Panc1 (cell line): ENCODE results near the gene HEPACAM.

ENCODE experiments used
- POLR2AphosphoS5 ChIP-seq: IDR thresholded peaks from 2 replicates; pipeline ENCODE4 v1.6.1; 2012; ENCODE audit warnings: mild to moderate bottlenecking, low read depth, low read length, moderate library complexity
- SIN3A ChIP-seq: IDR thresholded peaks from 2 replicates; pipeline ENCODE4 v1.6.1; 2012; ENCODE audit warnings: low read depth, mild to moderate bottlenecking, low read length, moderate library complexity, borderline replicate concordance; ENCODE audit not compliant: insufficient read depth
- TF ChIP-seq, protein P1 (sequence below): fragments of 450-650 bp; IDR thresholded peaks from 2 replicates; pipeline ENCODE4 v1.5.1; 2017; ENCODE audit warnings: mild to moderate bottlenecking

DNA sequence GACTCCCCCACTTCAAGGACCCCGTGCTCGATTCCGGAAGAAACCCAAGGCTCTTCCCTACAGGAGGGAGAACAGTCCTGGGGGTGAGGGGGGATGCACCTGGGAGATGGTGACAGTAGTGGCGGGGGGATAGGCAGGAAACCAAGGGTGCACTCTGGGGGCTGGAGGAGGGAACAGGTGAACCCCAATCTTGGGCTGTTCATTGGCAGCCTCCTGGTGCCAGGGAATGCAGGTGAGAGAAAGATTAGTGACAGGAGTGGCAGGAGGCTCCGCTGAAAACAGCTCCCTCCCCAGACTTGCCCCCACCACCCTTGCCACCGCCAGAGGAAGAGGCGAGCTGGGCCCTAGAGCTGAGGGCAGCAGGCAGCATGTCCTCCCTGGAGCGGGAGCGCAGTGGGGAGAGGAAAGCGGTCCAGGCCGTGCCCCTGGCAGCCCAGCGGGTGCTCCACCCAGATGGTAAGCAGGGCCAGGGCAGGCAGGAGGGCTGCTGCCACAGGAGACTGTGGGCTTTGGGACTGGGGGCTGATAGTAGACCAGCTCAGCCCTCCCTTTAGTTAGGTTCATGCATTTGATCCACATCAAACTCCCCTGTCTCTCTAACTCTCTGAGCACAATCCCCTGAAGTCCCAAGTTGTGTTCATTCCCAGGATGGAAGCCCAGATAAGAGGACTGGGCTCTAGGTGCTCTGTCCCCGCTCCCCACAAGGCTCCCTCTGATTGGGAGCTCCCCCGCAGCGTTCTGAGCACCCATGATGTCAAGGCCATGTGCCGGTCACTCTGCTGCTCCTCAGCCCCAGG, 56.2 kb downstream of the HEPACAM start:
- TF ChIP-seq, protein P1, sequence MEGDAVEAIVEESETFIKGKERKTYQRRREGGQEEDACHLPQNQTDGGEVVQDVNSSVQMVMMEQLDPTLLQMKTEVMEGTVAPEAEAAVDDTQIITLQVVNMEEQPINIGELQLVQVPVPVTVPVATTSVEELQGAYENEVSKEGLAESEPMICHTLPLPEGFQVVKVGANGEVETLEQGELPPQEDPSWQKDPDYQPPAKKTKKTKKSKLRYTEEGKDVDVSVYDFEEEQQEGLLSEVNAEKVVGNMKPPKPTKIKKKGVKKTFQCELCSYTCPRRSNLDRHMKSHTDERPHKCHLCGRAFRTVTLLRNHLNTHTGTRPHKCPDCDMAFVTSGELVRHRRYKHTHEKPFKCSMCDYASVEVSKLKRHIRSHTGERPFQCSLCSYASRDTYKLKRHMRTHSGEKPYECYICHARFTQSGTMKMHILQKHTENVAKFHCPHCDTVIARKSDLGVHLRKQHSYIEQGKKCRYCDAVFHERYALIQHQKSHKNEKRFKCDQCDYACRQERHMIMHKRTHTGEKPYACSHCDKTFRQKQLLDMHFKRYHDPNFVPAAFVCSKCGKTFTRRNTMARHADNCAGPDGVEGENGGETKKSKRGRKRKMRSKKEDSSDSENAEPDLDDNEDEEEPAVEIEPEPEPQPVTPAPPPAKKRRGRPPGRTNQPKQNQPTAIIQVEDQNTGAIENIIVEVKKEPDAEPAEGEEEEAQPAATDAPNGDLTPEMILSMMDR: no peak
- TF ChIP-seq POLR2AphosphoS5 (no peak), SIN3A (no peak)
